GM21515 (cell line): Measurements from ENCODE around the gene COA4.
A peak's percentile ranks its signal among the peaks of the same experiment; 100 is the strongest.
"Not testable (repeated sequence)": the region's sequence is repeated elsewhere in the genome, so short reads cannot be mapped to it uniquely, and the experiment has no call there.

Experiments
- ATAC-seq: cut with Tn5 transposase; IDR thresholded peaks from one replicate; pipeline ENCODE4 v1.9.1; 2021; ENCODE audit not compliant: unreplicated experiment

The COA4 gene

DNA sequence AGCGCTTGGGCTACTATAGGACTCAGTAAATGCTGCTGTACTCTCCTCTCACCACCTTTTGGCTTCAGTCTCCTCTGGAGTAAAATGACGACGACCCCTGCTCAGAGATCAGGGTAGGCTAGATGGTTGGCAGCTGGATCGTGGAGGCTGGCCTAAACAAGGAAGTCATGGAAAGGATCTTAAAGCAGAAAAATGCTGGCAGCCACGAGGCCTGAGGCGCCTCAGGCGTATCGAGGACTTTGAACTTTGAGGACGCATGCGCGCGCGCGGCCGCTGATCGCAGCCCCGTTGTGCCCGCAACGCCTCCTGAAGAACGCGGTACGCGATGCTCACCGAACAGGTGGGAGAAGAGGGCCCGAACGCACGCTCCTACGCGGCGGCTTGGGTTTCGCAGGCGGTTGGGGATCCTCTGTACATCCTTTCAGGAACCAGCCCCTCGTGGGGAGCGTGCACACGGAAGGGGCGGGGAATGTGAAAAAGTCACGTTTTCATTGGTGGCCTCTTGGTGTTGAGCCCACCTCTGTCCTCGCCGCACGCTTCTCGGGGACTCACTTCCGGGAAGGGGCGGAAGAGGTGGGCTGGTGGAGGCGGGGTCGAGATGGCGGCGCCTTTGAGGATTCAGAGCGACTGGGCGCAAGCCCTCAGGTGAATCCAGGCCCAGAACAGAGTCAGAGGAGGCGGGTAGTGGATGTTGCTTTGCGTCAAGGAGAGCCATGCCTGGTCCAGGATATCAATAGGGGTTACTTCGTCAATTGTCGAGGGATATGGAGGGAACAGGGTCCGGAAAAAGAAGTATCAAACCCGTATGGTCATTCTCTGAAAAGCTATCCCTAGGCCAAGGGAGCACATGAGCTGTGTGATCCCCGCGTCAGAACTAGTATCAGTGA lies at the start of gene COA4, which contains the start of gene PAAF1:
TSS of gene COA4 (minus strand) at position 423 of the 887 bp plus-strand sequence. CDS start 3,468 bp downstream, outside the sequence.
TSS of gene PAAF1 (plus strand) at position 576 of the 887 bp plus-strand sequence. CDS start at position 599, 23 bp downstream.
- peak; percentile 94 for ATAC-seq

DNA sequence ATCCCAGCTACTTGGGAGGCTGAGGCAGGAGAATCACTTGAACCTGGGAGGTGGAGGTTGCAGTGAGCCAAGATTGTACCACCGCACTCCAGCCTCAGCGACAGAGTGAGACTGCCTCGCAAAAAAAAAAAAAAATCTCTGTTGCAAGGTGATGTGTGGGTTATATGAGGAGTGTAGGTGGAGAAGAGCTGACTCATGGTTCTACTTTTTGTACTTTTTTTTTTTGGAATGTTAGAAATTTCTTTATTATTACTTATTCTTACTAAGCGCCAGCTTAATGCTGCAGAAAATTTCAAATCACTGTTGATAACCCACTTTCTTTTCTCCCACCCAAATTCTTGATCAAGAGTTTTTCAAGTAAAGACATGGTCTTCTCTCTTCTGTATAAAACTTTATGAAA lies 44.5 kb upstream of the COA4 start:
- no peak for ATAC-seq

DNA sequence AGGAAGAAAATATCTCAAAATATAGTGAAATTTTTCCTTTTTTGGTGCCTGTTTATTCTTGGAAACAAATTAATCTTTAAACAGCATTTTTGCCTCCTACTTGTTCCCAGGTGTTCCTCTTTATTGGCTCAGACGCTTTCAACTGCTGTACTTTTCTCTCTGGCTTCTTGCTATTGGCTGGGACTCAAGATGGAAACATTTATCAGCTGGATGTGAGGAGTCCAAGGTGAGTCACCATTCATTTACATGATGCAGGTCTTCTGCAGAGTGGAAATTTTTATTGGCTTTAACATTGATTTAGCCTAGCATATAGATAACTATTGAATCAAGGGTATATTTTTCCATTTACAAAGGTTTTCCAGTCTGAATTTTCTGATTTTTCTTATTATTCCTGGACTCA lies 39.8 kb upstream of the COA4 start:
- no peak for ATAC-seq

DNA sequence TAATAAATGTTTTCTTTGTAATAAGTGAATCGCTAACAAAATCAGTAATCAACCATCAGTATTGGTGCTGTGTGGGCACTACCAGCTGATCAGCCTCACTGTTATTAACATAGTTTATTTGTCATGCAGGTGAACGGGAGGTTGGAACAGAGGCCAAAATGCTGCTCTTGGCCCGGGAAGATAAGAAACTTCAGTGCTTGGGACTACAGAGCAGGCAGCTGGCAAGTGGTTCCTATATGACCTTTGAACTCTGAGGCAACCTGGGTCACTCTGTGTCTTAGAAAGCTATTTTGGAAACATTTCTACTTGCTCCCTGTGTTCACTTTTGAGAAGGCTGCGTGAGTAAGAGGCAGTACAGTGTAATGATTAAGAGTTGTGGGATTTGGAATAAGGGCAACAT lies 37.6 kb upstream of the COA4 start:
- ATAC-seq, result no peak

DNA sequence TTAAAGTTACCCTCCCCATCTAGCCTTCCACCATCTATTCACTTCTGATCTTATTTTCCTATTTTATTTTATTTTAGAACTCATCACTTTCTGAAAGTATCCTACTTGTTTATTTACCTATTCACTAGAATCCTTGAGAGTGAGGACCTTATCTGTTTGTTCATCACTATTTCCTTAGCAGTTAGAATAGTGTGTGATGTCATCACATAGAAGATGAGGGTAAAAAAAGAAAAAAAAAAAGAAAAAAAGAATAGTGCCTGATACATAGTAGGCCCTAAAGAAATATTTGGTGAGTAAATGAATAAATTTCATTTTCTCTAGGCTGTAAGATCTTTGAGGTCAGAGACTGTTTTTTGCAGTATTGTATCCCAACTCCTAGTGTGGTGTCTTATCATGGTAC lies 36.8 kb upstream of the COA4 start:
- ATAC-seq, result no peak

DNA sequence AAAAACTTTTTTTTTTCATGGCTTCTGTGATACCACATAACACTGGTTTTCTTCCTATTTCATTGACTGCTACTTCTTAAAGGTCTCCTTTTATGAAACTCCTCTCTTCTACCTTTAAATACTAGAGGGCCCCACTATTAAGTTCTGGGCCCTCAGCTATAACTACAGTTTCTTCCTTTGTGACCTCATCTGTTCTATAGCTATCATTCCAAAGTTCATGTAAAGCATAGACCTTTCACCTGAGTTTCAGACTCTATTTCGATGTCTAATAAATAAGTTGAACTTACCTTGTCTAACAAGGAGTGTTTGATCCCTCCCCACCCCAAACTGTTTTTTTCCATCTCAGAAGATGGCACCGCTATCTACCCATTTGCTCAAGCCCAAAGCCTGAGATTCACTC lies 35.4 kb upstream of the COA4 start:
- ATAC-seq, result no peak

DNA sequence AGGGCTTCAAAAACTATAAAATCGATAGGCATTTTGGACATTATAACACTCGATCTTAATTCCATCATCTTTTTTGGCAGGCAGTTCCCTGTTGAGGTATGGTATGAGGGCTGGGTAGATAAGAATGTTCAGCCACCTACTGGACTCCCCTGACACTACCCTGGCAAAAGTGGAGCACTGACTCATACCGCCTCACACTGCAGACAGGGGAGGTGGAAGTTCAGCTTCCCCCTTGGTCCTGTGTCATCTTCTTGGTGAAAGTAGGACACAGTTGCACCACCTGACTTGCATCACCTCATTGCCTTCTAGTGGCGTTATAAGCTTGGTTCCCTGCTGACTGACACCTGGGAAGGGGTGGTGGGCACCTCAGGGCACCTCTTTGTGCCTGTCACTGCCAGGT lies 30.5 kb upstream of the COA4 start:
- ATAC-seq, result no peak

DNA sequence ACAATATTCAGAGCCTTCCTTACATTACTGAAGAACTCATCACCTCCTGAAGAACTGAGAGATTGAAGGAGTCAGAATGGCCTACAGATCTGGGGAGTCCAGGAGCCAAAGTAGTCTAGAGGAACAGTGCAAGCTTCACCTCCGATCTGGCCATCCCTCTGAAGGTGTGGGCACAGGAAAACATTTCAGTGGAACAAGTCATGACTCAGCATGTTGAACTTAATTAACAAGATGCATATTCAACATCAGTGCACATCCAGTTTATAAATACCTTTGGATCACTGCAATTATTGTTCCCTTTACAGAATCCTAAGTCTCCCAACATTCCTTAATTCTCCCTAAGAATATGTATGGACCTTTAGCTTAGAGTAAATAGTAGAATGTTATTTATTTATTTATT lies 25.7 kb upstream of the COA4 start:
- ATAC-seq, result no peak

DNA sequence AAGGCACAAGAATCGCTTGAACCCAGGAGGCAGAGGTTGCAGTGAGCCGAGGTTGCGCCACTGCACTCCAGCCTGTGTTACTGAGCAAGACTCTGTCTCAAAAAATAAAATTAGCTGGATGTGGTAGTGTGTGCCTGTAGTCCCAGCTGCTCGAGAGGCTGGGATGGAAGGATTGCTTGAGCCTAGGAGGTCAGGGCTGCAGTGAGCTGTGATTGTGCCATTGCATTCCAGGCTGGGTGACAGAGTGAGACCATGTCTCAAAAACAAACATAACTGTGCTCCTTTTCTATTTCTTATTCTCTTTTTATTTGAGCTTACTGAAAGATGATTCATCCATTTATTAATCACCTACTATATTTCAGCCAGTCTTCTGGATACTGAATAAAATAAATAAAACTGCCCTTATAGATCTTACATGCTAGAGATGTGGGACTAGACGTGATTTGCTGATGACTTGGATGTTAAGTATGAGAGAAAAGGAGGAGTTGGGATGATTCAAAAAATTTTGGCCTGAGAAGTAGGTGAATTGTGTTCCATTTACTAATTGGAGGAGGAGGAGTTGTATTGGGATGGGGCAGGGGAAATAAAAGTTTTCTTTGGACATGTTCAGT lies 18.2 kb upstream of the COA4 start:
- no peak for ATAC-seq

DNA sequence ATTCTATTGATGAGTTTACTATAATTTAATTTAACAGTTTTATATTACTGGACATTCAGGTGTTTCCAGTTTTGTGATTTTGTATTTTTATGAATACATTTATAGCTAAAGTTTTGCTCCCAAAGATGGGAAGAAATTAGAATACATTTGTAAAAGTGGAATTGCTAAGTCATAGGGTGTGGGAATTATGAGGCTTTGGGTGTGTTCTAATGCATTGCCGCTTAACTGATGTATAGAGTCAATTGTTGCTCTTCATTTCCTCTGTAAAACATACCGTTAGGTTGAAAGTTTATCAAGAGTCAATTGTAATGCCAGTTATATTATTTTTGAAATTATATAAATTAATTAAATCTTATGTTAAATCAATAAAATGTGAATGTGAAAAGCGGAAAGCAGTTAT lies 16.4 kb upstream of the COA4 start:
- ATAC-seq, result no peak

DNA sequence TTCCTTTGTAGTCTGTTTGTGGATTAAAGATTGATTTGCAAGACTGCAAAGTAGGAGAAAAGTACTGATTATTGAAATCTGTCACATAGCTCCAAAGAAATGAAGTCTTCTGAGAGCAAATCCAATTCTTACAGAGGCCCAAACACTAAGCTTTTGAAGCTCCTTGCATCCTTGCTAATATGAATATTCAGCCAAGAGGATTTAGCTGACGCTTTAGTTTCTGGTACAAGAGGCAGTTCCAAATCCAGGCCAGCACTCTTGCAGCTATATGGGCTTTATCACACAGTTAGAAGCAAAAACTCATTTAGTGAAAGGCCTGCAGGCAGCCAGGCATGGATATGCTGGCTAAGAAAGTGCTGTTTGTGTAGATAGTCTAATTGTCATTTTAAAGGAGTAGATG lies 12.9 kb upstream of the COA4 start:
- no peak for ATAC-seq

DNA sequence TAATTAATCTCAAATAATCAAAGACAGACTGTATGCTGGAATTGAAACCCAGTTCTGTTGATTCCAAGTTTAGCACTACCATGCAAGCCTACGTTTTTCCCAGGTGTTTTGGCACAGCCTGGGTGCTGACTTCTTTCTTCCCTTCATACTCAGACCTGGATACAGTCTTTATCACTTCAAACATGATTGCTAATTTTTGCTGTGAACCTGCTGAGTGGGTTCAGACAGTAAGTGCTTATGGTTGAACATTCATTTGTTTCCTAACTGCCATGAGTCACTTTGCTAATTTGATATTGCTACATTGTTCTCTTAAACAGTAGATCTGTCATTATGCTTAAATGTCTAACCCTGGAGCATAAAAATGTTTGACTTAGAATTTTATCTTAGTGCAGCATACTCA lies 12.4 kb upstream of the COA4 start:
- no peak for ATAC-seq

DNA sequence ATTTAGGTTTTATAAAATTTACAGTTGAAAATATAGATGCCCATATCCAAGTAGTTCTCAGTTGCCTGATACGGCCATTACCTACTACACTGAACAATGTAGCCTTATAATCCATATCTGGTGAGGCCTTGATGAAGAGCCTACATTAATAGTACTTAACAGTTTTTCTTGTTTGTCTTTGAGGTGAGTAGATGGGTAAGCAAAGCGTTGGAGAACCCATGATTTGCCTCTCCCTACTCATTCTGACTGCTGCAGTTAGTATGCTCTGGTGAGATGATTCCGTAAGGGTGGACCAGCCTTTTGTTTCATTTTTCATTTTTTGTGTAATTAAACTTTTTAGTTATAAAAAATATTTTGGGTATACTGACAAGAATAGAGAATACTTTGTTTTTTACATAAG lies 11.6 kb upstream of the COA4 start:
- ATAC-seq, result no peak

DNA sequence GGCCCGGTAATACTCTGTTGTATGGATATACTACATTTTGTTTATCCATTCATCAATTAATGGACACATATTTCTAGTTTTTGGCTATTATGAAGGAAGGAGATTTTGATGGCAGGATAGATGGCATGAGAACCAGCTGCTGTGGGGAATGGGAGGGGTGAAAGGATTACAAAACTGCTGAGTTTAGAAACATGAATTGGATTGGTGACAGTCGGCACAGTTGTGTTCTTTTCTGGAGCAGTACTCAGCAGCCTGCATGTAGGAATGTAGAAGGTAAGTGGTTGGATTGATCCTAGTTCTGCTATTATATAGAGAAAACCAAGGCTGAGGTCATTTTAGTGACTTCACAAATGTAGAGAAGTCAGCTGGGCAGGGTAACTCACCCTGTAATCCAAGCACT lies 7.2 kb upstream of the COA4 start:
- no peak for ATAC-seq

DNA sequence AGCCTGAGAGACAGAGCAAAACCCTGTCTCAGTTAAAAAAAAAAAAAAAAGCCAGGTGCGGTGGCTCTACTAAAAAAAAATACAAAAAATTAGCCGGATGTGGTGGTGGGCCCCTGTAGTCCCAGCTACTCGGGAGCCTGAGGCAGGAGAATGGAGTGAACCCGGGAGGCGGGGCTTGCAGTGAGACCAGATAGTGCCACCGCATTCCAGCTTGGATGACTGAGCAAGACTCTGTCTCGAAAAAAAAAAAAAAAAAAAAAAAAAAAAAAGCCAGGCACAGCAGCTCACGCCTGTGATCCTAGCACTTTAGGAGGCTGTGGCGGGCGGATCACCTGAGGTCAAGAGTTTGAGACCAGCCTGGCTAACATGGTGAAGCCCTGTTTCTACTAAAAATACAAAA lies 3.8 kb upstream of the COA4 start:
- not testable (repeated sequence) for ATAC-seq

DNA sequence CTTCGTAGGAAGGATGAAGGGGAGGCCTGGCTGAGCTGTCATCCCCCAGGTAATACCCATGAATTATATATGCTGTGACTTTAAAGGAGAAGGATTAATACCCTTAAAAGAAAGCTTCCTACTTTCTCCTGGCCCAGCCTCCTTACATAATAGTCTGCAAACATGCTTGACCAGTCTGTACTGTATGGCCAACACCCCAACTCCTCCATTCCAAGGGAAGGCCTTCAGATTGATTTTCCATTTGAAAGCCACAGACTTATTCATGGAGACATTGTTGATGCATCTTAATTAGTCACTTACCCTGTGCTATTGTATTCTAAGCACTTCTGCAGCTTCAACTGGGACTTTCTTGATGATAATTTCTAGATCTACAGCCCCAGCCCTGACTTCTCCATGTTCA lies 2.1 kb upstream of the COA4 start:
- no peak for ATAC-seq

DNA sequence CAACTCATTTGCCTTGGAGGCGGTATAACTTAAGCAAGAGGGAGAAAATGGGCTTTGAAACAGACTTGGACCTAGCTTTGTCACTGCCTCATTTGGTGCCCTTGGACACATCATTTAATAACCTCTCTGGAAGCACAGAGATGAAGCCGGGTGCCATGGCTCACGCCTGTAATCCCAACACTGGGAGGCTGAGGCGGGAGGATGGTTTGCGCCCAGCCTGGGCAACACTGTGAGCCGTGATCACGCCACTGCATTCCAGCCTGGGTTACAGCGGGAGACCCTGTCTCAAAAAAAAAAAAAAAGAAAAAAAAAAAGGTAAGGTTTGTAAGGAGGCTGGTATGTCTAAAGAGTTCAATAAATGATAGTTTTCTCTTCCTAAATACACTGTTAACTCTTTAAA lies 806 bp downstream of the COA4 start:
- no peak for ATAC-seq

DNA sequence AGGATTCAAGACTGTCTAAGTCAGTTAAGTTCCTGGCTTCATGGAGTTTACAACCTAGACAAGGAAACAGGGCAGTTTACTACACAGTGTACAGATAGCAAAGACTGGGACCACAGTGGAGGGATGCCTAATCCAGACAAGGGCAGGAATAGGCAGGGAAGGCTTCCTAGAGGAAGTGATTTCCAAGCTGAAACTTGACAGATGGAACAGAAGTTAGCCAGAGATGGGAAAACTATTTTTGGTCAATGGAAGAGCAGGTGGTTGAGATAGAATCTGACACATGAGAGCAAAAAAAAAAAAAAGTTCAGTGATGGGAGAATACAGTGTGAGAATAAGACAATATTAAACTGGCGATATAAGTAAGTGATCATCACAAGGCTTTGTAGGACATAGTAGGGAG lies 1.3 kb downstream of the COA4 start:
- no peak for ATAC-seq

DNA sequence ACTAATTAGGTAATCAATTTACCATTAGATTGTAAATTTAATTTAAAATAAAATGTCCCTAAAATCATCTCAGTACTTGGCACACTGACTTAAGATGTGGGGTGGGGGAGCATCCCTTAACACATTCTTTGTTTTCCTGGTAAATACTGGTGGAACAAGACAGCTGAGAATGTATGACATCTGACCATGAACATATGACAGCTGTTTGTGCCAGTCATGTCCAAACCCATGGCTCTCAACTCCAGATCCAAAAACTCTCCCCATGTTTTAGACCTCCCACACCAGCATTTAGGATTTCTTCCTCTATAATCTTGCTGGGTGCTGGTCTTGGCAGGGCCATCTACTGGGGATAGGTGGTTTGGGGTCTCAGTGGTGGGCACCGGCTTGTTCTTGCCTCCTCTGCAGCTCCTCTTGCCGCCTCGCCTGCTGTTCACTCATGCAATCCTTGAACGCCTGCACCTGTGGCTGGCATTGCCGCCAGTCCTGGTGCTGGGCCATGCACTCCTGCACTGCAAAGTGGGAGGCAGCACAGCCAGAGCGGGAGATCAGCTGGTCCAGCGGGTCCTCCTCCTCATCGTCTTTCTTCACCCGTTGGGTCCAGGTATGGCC lies 3.8 kb downstream of the COA4 start:
- no peak for ATAC-seq

DNA sequence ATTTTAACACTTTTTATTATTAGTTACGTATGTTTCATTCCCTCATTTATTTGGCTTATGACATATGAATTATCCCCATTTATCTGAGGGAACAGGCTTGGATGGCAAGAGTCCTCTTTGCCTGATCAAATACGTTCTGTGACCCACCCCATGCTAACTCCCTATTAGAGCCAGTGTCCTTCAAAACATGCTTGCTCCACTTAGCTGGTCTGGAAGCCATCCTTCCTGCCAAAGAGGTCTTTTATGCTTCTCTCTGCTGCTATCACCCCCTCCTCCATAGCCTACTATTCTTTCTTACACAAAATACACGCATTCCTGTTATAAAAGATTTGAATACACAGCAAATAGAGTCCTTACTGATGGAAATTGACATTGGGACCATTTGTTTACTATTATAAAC lies 6.4 kb downstream of the COA4 start:
- ATAC-seq, result no peak

DNA sequence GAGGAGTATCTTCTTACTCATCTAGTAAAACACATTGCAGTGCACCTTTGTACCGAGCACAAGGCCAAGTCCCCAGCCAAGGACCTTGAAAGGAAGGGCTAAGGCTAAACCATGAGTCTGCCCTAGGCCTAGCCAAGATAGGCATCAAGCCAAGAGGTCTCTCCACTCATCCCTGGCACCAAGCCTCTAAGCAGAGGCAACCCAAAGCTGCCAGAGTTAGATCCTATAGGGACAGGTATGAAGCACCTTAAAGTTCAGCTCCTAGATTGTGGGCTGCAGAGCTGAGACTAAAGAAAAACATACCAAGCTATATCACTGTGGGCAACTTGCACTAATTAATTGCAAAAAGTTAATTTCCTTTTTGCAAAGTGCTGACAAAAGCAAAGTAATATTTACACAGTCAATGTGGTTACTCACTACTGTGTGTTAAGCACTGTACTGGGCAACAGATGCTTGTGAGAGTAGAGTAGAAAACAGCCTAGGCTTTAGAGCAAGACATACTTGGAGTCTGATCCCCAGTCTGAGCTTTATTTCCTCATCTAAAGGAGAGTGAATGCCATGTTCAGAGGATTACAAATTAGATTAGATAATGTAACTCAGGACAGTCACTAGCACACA lies 7.2 kb downstream of the COA4 start:
- no peak for ATAC-seq

DNA sequence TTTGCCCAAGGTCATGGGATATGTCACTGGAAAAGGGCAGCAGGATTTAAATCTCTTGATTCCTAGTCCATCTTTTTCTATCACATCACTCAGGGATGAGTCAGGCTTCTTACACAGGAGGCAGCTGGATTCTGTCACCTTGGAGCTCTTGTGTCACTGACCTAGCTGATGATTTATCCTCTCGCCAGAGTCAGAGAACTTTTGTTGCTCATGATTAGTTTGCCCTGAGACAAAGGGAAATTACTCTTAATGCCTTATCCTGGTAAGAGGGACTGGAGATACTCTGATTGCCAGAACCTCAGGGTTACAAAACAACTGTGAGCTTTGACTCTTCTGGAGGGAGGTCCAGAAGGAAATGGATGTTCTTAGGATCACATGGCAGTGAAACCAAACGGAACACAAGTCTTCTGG lies 10.1 kb downstream of the COA4 start:
- ATAC-seq, result no peak
